HUDEP-2 (cell line): ENCODE results near the gene SLC15A3.
A peak's percentile ranks its signal among the peaks of the same experiment; 100 is the strongest.

Experiments used
- DNase-seq, 76 experiments: peaks; one replicate each; lab custom pipeline; 2025; ENCODE audit not compliant: unreplicated experiment in 76 of 76; lab: John Stamatoyannopoulos, UW

Gene SLC15A3

GRCh38 chr11:60932605-60933356 is 19.2 kb downstream of the SLC15A3 start:
- no peak for DNase-seq

GRCh38 chr11:60931917-60932316 is 20.1 kb downstream of the SLC15A3 start:
- DNase-seq: no peak

GRCh38 chr11:60930394-60930793 is 21.6 kb downstream of the SLC15A3 start:
- DNase-seq: no peak

- DNase-seq: no peak
These were observed 22.2 kb downstream of the SLC15A3 start for GRCh38 chr11:60929764-60930163.

GRCh38 chr11:60928563-60929001 is 23.4 kb downstream of the SLC15A3 start:
- DNase-seq: no peak

GRCh38 chr11:60927600-60927999 is 24.4 kb downstream of the SLC15A3 start:
- DNase-seq: no peak

GRCh38 chr11:60927061-60927592 is 24.8 kb downstream of the SLC15A3 start:
- no peak for DNase-seq

GRCh38 chr11:60926500-60926899 is 25.5 kb downstream of the SLC15A3 start:
- no peak for DNase-seq

- DNase-seq: no peak
These were observed 26.1 kb downstream of the SLC15A3 start for GRCh38 chr11:60925868-60926267.

GRCh38 chr11:60924906-60925853 is 26.8 kb downstream of the SLC15A3 start:
- no peak for DNase-seq

GRCh38 chr11:60924110-60924905 is 27.7 kb downstream of the SLC15A3 start, which contains the start of gene TMEM132A:
TSS of gene TMEM132A (plus strand) at chr11:60924460. CDS start at chr11:60924634, 174 bp downstream.
- peak in 2 of 76 experiments; percentile 4 to 18 for DNase-seq

- no peak for DNase-seq
These were observed 28.2 kb downstream of the SLC15A3 start for GRCh38 chr11:60923800-60924109.

- no peak for DNase-seq
These were observed 28.6 kb downstream of the SLC15A3 start for GRCh38 chr11:60923326-60923725.

GRCh38 chr11:60922906-60923305 is 29.1 kb downstream of the SLC15A3 start:
- DNase-seq: no peak

- no peak for DNase-seq
These were observed 30.1 kb downstream of the SLC15A3 start for GRCh38 chr11:60921777-60922335.

- no peak for DNase-seq
These were observed 30.7 kb downstream of the SLC15A3 start for GRCh38 chr11:60921259-60921658.

GRCh38 chr11:60919956-60920355 is 32.0 kb downstream of the SLC15A3 start:
- no peak for DNase-seq

- DNase-seq: no peak
These were observed 32.7 kb downstream of the SLC15A3 start for GRCh38 chr11:60919320-60919719.

GRCh38 chr11:60918939-60919265 is 33.1 kb downstream of the SLC15A3 start:
- peak in 3 of 76 experiments; percentile 5 to 45 (median 18) for DNase-seq

GRCh38 chr11:60918251-60918938 is 33.6 kb downstream of the SLC15A3 start:
- DNase-seq: peak in 45 of 76 experiments; percentile 7 to 73 (median 28)
